PC-3 (cell line): ENCODE data around the gene ARHGAP23.

Experiments used
- CTCF ChIP-seq: fragments of 300-600 bp; sonication (generic); conservative IDR thresholded peaks from 2 replicates; pipeline ENCODE4 v1.5.1; 2017; ENCODE audit warnings: antibody characterized with exemption, low read depth, mild to moderate bottlenecking, low read length
- EZH2 ChIP-seq: fragments of 300-600 bp; sonication (generic); IDR thresholded peaks from one replicate; pipeline ENCODE4 v1.6.1; 2017; ENCODE audit warnings: antibody characterized with exemption, mild to moderate bottlenecking, low read length; ENCODE audit not compliant: unreplicated experiment
- EZH2phosphoT487 ChIP-seq: fragments of 300-600 bp; sonication (generic); IDR thresholded peaks from 2 replicates; pipeline ENCODE4 v1.6.1; 2018; ENCODE audit warnings: mild to moderate bottlenecking, antibody characterized with exemption, low read length, borderline replicate concordance

GRCh38 chr17:38416840-38417209 lies 11.4 kb upstream of the ARHGAP23 start:
- TF ChIP-seq CTCF = no peak
- no peak for TF ChIP-seq EZH2
- TF ChIP-seq EZH2phosphoT487 = no peak
